K562 (cell line): ENCODE data around the gene PLCD4. TPM values are rescaled to one million over a fixed set of nuclear protein-coding genes. Genes with fewer than 3 reads are reported as not detected.

Experiments used
- CREB5 ChIP-seq: fragments of 250-450 bp; sonication (Bioruptor Pico); IDR thresholded peaks from 2 replicates; pipeline ENCODE4 v1.5.0; 2020; ENCODE audit warnings: mild to moderate bottlenecking
- ELK3 ChIP-seq: fragments of 450-650 bp; formaldehyde crosslinking; IDR thresholded peaks from 2 replicates; pipeline ENCODE4 v1.4.0; 2020; ENCODE audit warnings: mild to moderate bottlenecking
- EWSR1 ChIP-seq: fragments of 450-650 bp; IDR thresholded peaks from 2 replicates; pipeline ENCODE4 v1.6.1; 2018; ENCODE audit warnings: borderline replicate concordance, mild to moderate bottlenecking, low read depth, moderate library complexity; ENCODE audit not compliant: partially characterized antibody
- EZH2 ChIP-seq: IDR thresholded peaks from 2 replicates; pipeline ENCODE4 v1.6.1; 2012; ENCODE audit warnings: low read depth, mild to moderate bottlenecking, inconsistent platforms, low read length, borderline replicate concordance
- FUS ChIP-seq: fragments of 200-400 bp; formaldehyde crosslinking; optimal IDR thresholded peaks from 2 replicates; pipeline ENCODE3; 2017; ENCODE audit warnings: low read depth, low read length
- HIVEP1 ChIP-seq: fragments of 250-450 bp; sonication (Bioruptor Pico); IDR thresholded peaks from 2 replicates; pipeline ENCODE4 v1.4.0; 2020; ENCODE audit warnings: mild to moderate bottlenecking
- IRF2 ChIP-seq: sonication (generic); formaldehyde crosslinking; IDR thresholded peaks from 2 replicates; pipeline ENCODE4 v1.8.1; 2022; ENCODE audit warnings: mild to moderate bottlenecking, missing genetic modification reagents
- MAX ChIP-seq: sonication (generic); formaldehyde crosslinking; IDR thresholded peaks from 2 replicates; pipeline ENCODE4 v1.9.0; 2022; ENCODE audit warnings: mild to moderate bottlenecking, missing genetic modification reagents
- NCOA6 ChIP-seq: fragments of 450-650 bp; IDR thresholded peaks from 2 replicates; pipeline ENCODE4 v1.6.1; 2017; ENCODE audit warnings: mild to moderate bottlenecking
- NFIC ChIP-seq: fragments of 450-650 bp; IDR thresholded peaks from 2 replicates; pipeline ENCODE4 v1.6.1; 2017; ENCODE audit warnings: mild to moderate bottlenecking, inconsistent platforms
- PREB ChIP-seq: sonication (generic); formaldehyde crosslinking; IDR thresholded peaks from 2 replicates; pipeline ENCODE4 v1.8.1; 2023; ENCODE audit warnings: mild to moderate bottlenecking, missing genetic modification reagents
- RFX5 ChIP-seq: IDR thresholded peaks from 2 replicates; pipeline ENCODE4 v1.6.1; 2011; ENCODE audit warnings: low read depth, mild to moderate bottlenecking, improper control_type of control experiment, low read length
- SMARCA4 ChIP-seq: fragments of 450-650 bp; IDR thresholded peaks from 2 replicates; pipeline ENCODE4 v1.6.1; 2016
- SOX6 ChIP-seq: fragments of 450-650 bp; IDR thresholded peaks from 2 replicates; pipeline ENCODE4 v1.6.1; 2014; ENCODE audit warnings: mild to moderate bottlenecking
- TARDBP ChIP-seq: fragments of 450-650 bp; IDR thresholded peaks from 2 replicates; pipeline ENCODE4 v1.6.1; 2016
- ZKSCAN3 ChIP-seq: fragments of 250-450 bp; sonication (Bioruptor Pico); IDR thresholded peaks from 2 replicates; pipeline ENCODE4 v1.4.0; 2020
- ZMIZ1 ChIP-seq, 2 experiments: fragments of 150-350 bp in 1 of 2; IDR thresholded peaks; 2 replicates each; pipeline ENCODE4 v1.6.1; 2012 to 2016; ENCODE audit warnings: low read depth in 2 of 2, low read length in 2 of 2, mild to moderate bottlenecking in 1 of 2, moderate library complexity in 1 of 2
- ZNF232 ChIP-seq: sonication (generic); formaldehyde crosslinking; IDR thresholded peaks from 2 replicates; pipeline ENCODE4 v1.8.0; 2022; ENCODE audit warnings: mild to moderate bottlenecking, missing genetic modification reagents
- ZNF324 ChIP-seq: fragments of 250-450 bp; sonication (Bioruptor Pico); IDR thresholded peaks from 2 replicates; pipeline ENCODE4 v1.4.0; 2020; ENCODE audit warnings: mild to moderate bottlenecking
- ZNF655 ChIP-seq: fragments of 250-450 bp; sonication (Bioruptor Pico); IDR thresholded peaks from 2 replicates; pipeline ENCODE4 v1.5.0; 2021
- ZNF785 ChIP-seq: fragments of 250-450 bp; sonication (Bioruptor Pico); IDR thresholded peaks from 2 replicates; pipeline ENCODE4 v1.4.0; 2020; ENCODE audit warnings: mild to moderate bottlenecking
- polyA plus RNA-seq, 8 experiments: library from polyadenylated mRNA; depleted of rRNA in 4 of 8; stranded (reverse) in 5 of 8; unstranded in 3 of 8; fragments of >200 nt; fragmentation: Nextera tagmentation in 2 of 8; fragmentation: Illumina TruSeq in 1 of 8; extraction: Ambion mirVana in 2 of 8; extraction: Trizol in 1 of 8; gene quantifications; 2 replicates each; pipeline versions ENCODE4 v1.2.1 to v1.2.3, GENCODE V29; 2011 to 2014; ENCODE audit warnings: inconsistent platforms in 1 of 8, missing spikeins in 1 of 8
- total RNA-seq, 7 experiments: library from RNA; depleted of rRNA in 6 of 7; stranded (reverse); fragments of >200 nt in 6 of 7; fragmentation: Illumina TruSeq in 2 of 7; extraction: Trizol in 2 of 7; gene quantifications; 2 replicates each; pipeline versions ENCODE4 v1.2.1 to v1.2.3, GENCODE V29; 2011 to 2021; ENCODE audit warnings: low replicate concordance in 1 of 7

PLCD4 gene
- total and polyA plus RNA-seq, 9 of the 15 experiments (the other 6 are each of a cell fraction or from before 2014, with no cell fraction given): 0.13 to 0.38 TPM; not detected in 7

GRCh38 chr2:218568190-218569037, 39.3 kb upstream of the PLCD4 start, which contains the start of the genes CNOT9 and USP37 (continued):
- TF ChIP-seq NCOA6 (no peak; the same call in none of the 2 replicates), MAX (CRISPR knock-in tag) (peak; percentile 97), ZNF232 (no peak), FUS (no peak), EZH2 (no peak), RFX5 (no peak), IRF2 (CRISPR knock-in tag) (no peak), ZKSCAN3 (CRISPR knock-in tag) (no peak), ZMIZ1 (IDR thresholded peaks at IDR 0.05; ENCODE audit: low read depth in 2 of 2, low read length in 2 of 2) (no peak), PREB (CRISPR knock-in tag) (no peak), SOX6 (no peak), SMARCA4 (no peak), EWSR1 (no peak), ZNF655 (CRISPR knock-in tag) (no peak), HIVEP1 (CRISPR knock-in tag) (no peak), CREB5 (CRISPR knock-in tag) (no peak), ZNF324 (CRISPR knock-in tag) (no peak), ZNF785 (no peak), NFIC (no peak), TARDBP (no peak), ELK3 (CRISPR knock-in tag) (no peak)
